Measurements from ENCODE around the gene ST6GALNAC4. TPM values are rescaled to one million over a fixed set of nuclear protein-coding genes. Genes with fewer than 3 reads are reported as not detected.

The ST6GALNAC4 gene
- total and polyA plus RNA-seq, 7 donors = 8.9 to 52.6 (median 24.3) TPM

DNA sequence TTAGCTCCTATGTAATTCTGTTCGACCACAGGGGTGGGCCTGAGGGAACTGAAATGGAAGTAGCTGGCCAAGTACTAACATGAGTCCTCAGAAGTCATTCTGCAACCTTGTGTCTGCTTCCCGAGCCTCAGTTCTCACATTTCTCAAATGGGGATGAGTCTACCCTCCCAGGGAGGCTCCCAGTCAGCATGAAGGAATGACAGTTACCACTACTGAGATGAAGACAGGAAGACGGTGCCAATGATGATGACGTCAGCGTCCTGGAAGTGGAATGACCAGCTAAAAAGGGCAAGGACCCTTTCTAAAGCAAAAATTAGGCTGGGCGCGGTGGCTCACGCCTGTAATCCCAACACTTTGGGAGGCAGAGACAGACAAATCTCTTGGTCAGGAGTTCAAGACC lies 6.9 kb upstream of the ST6GALNAC4 start:
- H3K9me3 ChIP-seq = no peaks in the 10 kb centered on the region
- WGBS, 3 donors = 63 to 77% (median 69%) methylated on average over 8 of the region's 8 CpGs
- H3K4me3 ChIP-seq = no peak overlapping the region
- H3K27me3 ChIP-seq (ENCODE audit: insufficient read depth in 3 of 3, low read length in 2 of 3) = peaks cover 0 to 32% (median 14%) of the 10 kb centered on the region in 3 donors
- no peaks in the 10 kb centered on the region for H3K36me3 ChIP-seq (ENCODE audit: insufficient read depth in 1 of 2, low read depth in 1 of 2)
- intact Hi-C loops (cut with DNase I) = loop anchor here in 1 of 2 donors (5.0 to 10.0 kb wide), 2 partner anchors 139 to 421 kb away; partner anchors contain the start of gene CDK9
- peaks cover 27% of the 10 kb centered on the region for H3K4me1 ChIP-seq
- DNase-seq (no peak), ATAC-seq (peak in 1 of 4 donors; percentile 33)
- no peak overlapping the region for H3K27ac ChIP-seq
- TF ChIP-seq, protein P1, sequence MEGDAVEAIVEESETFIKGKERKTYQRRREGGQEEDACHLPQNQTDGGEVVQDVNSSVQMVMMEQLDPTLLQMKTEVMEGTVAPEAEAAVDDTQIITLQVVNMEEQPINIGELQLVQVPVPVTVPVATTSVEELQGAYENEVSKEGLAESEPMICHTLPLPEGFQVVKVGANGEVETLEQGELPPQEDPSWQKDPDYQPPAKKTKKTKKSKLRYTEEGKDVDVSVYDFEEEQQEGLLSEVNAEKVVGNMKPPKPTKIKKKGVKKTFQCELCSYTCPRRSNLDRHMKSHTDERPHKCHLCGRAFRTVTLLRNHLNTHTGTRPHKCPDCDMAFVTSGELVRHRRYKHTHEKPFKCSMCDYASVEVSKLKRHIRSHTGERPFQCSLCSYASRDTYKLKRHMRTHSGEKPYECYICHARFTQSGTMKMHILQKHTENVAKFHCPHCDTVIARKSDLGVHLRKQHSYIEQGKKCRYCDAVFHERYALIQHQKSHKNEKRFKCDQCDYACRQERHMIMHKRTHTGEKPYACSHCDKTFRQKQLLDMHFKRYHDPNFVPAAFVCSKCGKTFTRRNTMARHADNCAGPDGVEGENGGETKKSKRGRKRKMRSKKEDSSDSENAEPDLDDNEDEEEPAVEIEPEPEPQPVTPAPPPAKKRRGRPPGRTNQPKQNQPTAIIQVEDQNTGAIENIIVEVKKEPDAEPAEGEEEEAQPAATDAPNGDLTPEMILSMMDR (IDR thresholded peaks at IDR 0.05) = no peak

DNA sequence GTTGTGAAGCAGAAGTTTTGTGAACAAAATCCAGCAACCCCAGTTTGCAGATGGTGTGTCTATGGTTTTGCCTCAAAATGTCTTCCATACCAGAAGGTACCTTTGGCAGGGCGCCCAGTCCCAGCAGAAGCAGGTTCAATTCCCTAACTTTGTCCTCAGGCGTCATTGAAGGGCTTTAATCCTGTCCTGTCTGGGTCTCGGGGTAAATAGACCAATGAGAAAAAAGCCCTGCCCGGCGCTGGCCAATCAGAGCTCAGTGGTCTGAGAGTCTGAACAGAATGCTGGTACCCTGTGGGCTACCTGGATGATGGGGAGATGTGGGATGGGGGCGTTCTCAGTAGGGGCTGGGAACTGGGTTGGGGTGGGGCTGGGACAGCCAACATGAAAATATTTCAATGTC lies 6.2 kb upstream of the ST6GALNAC4 start:
- Histone ChIP-seq H3K4me3 (no peak overlapping the region), H3K27me3 (ENCODE audit: insufficient read depth in 3 of 3, low read length in 2 of 3) (peaks cover 0 to 25% (median 13%) of the 10 kb centered on the region in 3 donors), H3K36me3 (ENCODE audit: insufficient read depth in 1 of 2, low read depth in 1 of 2) (no peaks in the 10 kb centered on the region), H3K4me1 (peaks cover 31% of the 10 kb centered on the region), H3K9me3 (no peaks in the 10 kb centered on the region), H3K27ac (no peak overlapping the region)
- DNase-seq (no peak), ATAC-seq (no peak)
- TF ChIP-seq, protein P1 (IDR thresholded peaks at IDR 0.05) = no peak
- intact Hi-C loops (cut with DNase I) = loop anchor here in 1 of 2 donors (5.0 to 10.0 kb wide), 2 partner anchors 138 to 421 kb away; partner anchors contain the start of gene CDK9
- WGBS, 3 donors = 50 to 56% (median 53%) methylated on average over 6 of the region's 6 CpGs

DNA sequence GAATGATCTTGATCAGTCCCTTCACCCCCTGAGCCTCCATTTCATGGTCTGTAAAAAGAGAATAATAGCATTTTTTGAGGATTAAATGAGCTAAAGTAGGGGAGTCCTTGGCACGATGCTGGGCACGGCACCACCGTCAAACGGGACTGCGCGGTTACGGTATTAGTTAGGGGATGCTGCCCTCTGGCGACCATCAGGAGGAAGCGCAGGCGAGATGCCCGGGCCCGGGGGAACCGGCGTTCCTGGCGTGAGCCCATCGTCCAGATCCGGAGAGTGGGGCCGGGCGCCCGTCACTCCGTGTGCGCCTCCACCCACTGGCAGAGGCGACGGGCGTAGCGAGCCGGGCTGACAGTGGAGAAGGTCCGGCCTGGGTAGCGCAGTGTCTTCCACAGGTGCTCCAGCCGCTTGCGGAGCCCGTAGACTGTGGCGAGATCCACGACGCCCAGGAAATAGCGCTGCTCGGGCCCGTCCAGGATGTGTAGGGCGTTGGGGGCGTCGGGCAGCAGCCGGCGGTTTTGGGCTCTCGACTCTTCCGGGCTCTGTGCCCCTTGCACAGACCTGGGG lies 4.8 kb upstream of the ST6GALNAC4 start:
- H3K4me1 ChIP-seq = peaks cover 25% of the 10 kb centered on the region
- peak overlapping the region; percentile 52 for H3K4me3 ChIP-seq
- H3K27me3 ChIP-seq (ENCODE audit: insufficient read depth in 3 of 3, low read length in 2 of 3) = peaks cover 0 to 12% (median 4%) of the 10 kb centered on the region in 3 donors
- no peak overlapping the region for H3K27ac ChIP-seq
- peak; percentile 79 to 89 for DNase-seq
- 8 to 9% (median 8%) methylated on average over 41 to 45 of the region's 45 CpGs for WGBS, 3 donors
- ATAC-seq = peak; percentile 42 to 67 (median 58)
- TF ChIP-seq, protein P1 (IDR thresholded peaks at IDR 0.05) = peak; percentile 97
- intact Hi-C loops (cut with DNase I) = loop anchor here (1.0 to 10.0 kb wide), 4 partner anchors 137 to 419 kb away; partner anchors contain the start of gene CDK9 (in 1 of the 2)
- no peaks in the 10 kb centered on the region for H3K9me3 ChIP-seq
- no peaks in the 10 kb centered on the region for H3K36me3 ChIP-seq (ENCODE audit: insufficient read depth in 1 of 2, low read depth in 1 of 2)

DNA sequence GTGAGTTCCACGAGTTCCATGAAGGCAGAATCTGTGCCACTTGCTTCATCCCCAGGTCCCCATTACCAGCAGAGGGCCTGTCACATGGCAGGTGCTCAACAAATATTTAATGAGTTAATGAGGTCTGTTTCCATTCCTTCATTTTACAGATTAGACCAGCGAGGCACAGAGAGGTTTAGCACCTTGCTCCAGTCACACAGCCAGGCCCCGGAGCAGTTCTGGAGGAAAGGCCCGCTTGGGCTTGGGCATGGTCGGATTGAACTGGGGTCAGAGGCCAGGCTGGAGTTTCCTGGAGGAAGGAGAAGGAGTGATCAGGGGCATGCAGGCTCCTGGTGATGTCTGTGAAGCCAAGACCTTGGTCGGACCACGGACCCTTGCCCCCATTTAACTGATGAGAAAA lies 4.0 kb upstream of the ST6GALNAC4 start:
- Histone ChIP-seq H3K9me3 (no peaks in the 10 kb centered on the region), H3K27me3 (ENCODE audit: insufficient read depth in 3 of 3, low read length in 2 of 3) (peaks cover 0 to 6% (median 0%) of the 10 kb centered on the region in 3 donors), H3K4me1 (peaks cover 31% of the 10 kb centered on the region), H3K27ac (no peak overlapping the region), H3K36me3 (ENCODE audit: insufficient read depth in 1 of 2, low read depth in 1 of 2) (no peaks in the 10 kb centered on the region), H3K4me3 (no peak overlapping the region)
- intact Hi-C loops (cut with DNase I) = loop anchor here (1.0 to 10.0 kb wide), 4 partner anchors 136 to 418 kb away; partner anchors contain the start of gene CDK9 (in 1 of the 2)
- no peak for ATAC-seq
- TF ChIP-seq, protein P1 (IDR thresholded peaks at IDR 0.05) = no peak
- WGBS, 3 donors = 83 to 95% (median 92%) methylated on average over 7 of the region's 7 CpGs
- no peak for DNase-seq
